ENCODE results near the gene GPR107.

GPR107 gene

DNA sequence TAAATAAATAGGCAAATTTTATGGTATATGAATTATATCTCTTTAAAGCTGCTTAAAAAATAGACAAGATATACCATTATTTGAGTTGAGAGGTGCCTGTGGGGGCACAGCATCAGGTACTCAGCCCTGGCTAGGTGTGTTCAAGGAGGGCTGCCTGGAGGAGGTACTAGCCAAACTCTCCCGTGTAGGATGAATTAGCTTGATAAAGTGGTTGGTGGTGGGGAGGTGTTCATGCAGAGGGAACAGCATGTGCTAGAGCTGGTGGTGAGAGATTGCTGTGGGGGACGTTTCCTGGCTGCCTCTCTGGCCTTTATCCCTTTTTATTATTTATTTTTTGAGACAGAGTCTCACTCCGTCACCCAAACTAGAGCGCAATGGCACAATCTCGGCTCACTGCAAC lies 95.3 kb downstream of the GPR107 start:
- ATAC-seq, result no peak
- no peak for TF ChIP-seq BACH2 (CRISPR knock-in tag; IDR thresholded peaks at IDR 0.05; ENCODE audit: borderline replicate concordance)
- TF ChIP-seq ARNTL (CRISPR knock-in tag; IDR thresholded peaks at IDR 0.05; ENCODE audit: borderline replicate concordance, low read depth), result no peak
- TF ChIP-seq POU6F1 (CRISPR knock-in tag; IDR thresholded peaks at IDR 0.05; ENCODE audit: borderline replicate concordance, low read depth), result no peak
- no peak for TF ChIP-seq ZFP3 (CRISPR knock-in tag; IDR thresholded peaks at IDR 0.05)
- TF ChIP-seq, protein P1, sequence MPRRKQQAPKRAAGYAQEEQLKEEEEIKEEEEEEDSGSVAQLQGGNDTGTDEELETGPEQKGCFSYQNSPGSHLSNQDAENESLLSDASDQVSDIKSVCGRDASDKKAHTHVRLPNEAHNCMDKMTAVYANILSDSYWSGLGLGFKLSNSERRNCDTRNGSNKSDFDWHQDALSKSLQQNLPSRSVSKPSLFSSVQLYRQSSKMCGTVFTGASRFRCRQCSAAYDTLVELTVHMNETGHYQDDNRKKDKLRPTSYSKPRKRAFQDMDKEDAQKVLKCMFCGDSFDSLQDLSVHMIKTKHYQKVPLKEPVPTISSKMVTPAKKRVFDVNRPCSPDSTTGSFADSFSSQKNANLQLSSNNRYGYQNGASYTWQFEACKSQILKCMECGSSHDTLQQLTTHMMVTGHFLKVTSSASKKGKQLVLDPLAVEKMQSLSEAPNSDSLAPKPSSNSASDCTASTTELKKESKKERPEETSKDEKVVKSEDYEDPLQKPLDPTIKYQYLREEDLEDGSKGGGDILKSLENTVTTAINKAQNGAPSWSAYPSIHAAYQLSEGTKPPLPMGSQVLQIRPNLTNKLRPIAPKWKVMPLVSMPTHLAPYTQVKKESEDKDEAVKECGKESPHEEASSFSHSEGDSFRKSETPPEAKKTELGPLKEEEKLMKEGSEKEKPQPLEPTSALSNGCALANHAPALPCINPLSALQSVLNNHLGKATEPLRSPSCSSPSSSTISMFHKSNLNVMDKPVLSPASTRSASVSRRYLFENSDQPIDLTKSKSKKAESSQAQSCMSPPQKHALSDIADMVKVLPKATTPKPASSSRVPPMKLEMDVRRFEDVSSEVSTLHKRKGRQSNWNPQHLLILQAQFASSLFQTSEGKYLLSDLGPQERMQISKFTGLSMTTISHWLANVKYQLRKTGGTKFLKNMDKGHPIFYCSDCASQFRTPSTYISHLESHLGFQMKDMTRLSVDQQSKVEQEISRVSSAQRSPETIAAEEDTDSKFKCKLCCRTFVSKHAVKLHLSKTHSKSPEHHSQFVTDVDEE (CRISPR knock-in tag; IDR thresholded peaks at IDR 0.05), result no peak
- TF ChIP-seq OSR1 (CRISPR knock-in tag; IDR thresholded peaks at IDR 0.05), result no peak
- TF ChIP-seq TCF4 (CRISPR knock-in tag; IDR thresholded peaks at IDR 0.05; ENCODE audit: borderline replicate concordance), result no peak
- no peak for TF ChIP-seq GLIS3 (CRISPR knock-in tag; IDR thresholded peaks at IDR 0.05)
- TF ChIP-seq ESRRG (CRISPR knock-in tag; IDR thresholded peaks at IDR 0.05), result no peak
- no peak for TF ChIP-seq SNAI2 (CRISPR knock-in tag; IDR thresholded peaks at IDR 0.05)

DNA sequence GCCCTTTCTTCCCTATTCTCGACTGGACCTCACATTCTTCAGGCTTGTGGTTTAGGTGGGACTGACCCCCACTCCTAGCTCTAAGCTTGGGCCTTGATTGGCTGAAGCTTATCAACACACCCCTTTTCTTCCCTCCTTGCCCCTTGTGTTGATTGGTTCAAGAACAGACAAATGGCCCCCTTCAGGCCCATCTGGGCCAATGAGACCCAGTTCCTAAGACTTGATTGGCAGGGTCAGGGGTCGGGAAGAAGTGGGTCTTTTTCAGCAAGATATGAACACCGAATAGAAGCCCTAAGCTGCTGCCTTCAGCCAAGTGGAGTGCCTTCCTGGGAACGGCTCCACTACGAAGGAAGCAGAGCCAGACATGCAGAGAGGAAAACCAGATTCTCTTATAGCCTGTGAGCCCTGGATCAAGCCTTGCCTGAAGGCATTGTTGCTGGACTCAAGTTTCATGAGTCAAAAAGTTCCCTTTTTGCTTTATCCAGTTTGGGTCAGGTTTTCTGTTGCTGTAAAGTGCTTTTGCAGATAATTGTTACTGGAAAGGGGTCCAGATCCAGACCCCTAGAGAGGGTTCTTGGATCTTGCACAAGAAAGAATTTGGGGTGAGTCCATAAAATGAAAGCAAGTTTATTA lies 96.1 kb downstream of the GPR107 start:
- no peak for ATAC-seq
- no peak for TF ChIP-seq POU6F1 (CRISPR knock-in tag; IDR thresholded peaks at IDR 0.05; ENCODE audit: borderline replicate concordance, low read depth)
- no peak for TF ChIP-seq RARB (CRISPR knock-in tag; IDR thresholded peaks at IDR 0.05)
- TF ChIP-seq OSR1 (CRISPR knock-in tag; IDR thresholded peaks at IDR 0.05), result no peak
- no peak for TF ChIP-seq CSDC2 (CRISPR knock-in tag; IDR thresholded peaks at IDR 0.05)
- TF ChIP-seq ESRRG (CRISPR knock-in tag; IDR thresholded peaks at IDR 0.05), result no peak
- TF ChIP-seq GLIS3 (CRISPR knock-in tag; IDR thresholded peaks at IDR 0.05), result no peak
- no peak for TF ChIP-seq PPARA (CRISPR knock-in tag; IDR thresholded peaks at IDR 0.05; ENCODE audit: borderline replicate concordance)
- TF ChIP-seq TOX (CRISPR knock-in tag; IDR thresholded peaks at IDR 0.05; ENCODE audit: borderline replicate concordance), result no peak

DNA sequence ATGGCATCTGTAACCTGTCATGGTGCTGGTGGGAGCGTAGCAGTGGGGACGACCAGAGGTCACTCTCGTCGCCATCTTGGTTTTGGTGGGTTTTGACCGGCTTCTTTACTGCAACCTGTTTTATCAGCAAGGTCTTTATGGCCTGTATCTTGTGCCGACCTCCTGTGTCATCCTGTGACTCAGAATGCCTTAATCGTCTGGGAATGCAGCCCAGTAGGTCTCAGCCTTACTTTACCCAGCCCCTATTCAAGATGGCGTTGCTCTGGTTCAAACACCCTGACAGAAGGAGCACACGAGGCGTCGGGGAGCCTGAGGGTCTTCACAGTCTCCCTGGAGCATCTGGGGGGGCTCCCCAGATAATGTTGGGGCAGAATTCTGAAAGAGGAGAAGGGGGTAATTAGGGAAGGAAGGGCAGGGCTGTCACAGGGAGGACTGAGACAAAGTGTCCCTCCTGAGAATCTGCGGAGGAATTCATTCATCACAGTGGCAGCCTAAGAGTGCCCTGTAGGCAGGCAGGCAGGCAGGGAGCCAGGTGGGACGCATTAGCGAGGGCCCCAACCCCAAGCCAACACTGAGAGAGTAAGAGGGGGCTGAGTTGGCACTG lies 97.2 kb downstream of the GPR107 start:
- ATAC-seq, result peak; percentile 51; the same call in 2 of the 3 replicates
- TF ChIP-seq ZNF8 (CRISPR knock-in tag; IDR thresholded peaks at IDR 0.05) (peak; percentile 59; the same call in 1 of the 2 replicates), OSR1 (CRISPR knock-in tag; IDR thresholded peaks at IDR 0.05) (peak; percentile 97), CSDC2 (CRISPR knock-in tag; IDR thresholded peaks at IDR 0.05) (peak; percentile 99), RARB (CRISPR knock-in tag; IDR thresholded peaks at IDR 0.05) (no peak), ARNTL (CRISPR knock-in tag; IDR thresholded peaks at IDR 0.05; ENCODE audit: borderline replicate concordance, low read depth) (no peak), ESRRG (CRISPR knock-in tag; IDR thresholded peaks at IDR 0.05) (peak; percentile 92), ZFP30 (CRISPR knock-in tag; IDR thresholded peaks at IDR 0.05) (peak; percentile 38; the same call in 1 of the 2 replicates), SNAI2 (CRISPR knock-in tag; IDR thresholded peaks at IDR 0.05) (peak; percentile 99), PPARA (CRISPR knock-in tag; IDR thresholded peaks at IDR 0.05; ENCODE audit: borderline replicate concordance) (no peak), ZFP3 (CRISPR knock-in tag; IDR thresholded peaks at IDR 0.05) (peak; percentile 97), ZNF565 (CRISPR knock-in tag; conservative IDR thresholded peaks at IDR 0.05; ENCODE audit: low read depth) (peak; percentile 92), ZC3H10 (CRISPR knock-in tag; IDR thresholded peaks at IDR 0.05) (peak; percentile 64), POU6F1 (CRISPR knock-in tag; IDR thresholded peaks at IDR 0.05; ENCODE audit: borderline replicate concordance, low read depth) (peak; percentile 83; the same call in 1 of the 2 replicates), ZNF70 (CRISPR knock-in tag; IDR thresholded peaks at IDR 0.05) (no peak), TCF4 (CRISPR knock-in tag; IDR thresholded peaks at IDR 0.05; ENCODE audit: borderline replicate concordance) (0 out of 2 replicates have a peak, but pooled peaks have one; percentile 11), BACH2 (CRISPR knock-in tag; IDR thresholded peaks at IDR 0.05; ENCODE audit: borderline replicate concordance) (no peak), ISL1 (CRISPR knock-in tag; IDR thresholded peaks at IDR 0.05) (peak; percentile 89), GLIS3 (CRISPR knock-in tag; IDR thresholded peaks at IDR 0.05) (peak; percentile 76; the same call in 1 of the 2 replicates), PATZ1 (CRISPR knock-in tag; IDR thresholded peaks at IDR 0.05; ENCODE audit: borderline replicate concordance) (peak; percentile 91)
- TF ChIP-seq, protein P2, sequence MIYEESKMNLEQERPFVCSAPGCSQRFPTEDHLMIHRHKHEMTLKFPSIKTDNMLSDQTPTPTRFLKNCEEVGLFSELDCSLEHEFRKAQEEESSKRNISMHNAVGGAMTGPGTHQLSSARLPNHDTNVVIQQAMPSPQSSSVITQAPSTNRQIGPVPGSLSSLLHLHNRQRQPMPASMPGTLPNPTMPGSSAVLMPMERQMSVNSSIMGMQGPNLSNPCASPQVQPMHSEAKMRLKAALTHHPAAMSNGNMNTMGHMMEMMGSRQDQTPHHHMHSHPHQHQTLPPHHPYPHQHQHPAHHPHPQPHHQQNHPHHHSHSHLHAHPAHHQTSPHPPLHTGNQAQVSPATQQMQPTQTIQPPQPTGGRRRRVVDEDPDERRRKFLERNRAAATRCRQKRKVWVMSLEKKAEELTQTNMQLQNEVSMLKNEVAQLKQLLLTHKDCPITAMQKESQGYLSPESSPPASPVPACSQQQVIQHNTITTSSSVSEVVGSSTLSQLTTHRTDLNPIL (CRISPR knock-in tag; IDR thresholded peaks at IDR 0.05; ENCODE audit: low read depth), result peak; percentile 80
